ENCODE measurements around the gene PSTPIP2. TPM values are rescaled to one million over a fixed set of nuclear protein-coding genes. Genes with fewer than 3 reads are reported as not detected.

Gene PSTPIP2
- total and polyA plus RNA-seq, 2 of the 13 experiments (the other 11 are each of a cell fraction or from before 2014, with no cell fraction given), result 0.25 to 0.27 TPM

GRCh38 chr18:46104128-46104911 lies 32.3 kb upstream of the PSTPIP2 start, which contains the start of gene HAUS1 (continued):
- TF ChIP-seq ADNP (CRISPR knock-in tag; IDR thresholded peaks at IDR 0.05) (no peak), ZNF790 (CRISPR knock-in tag; IDR thresholded peaks at IDR 0.05; ENCODE audit: borderline replicate concordance) (no peak), MAZ (IDR thresholded peaks at IDR 0.05; ENCODE audit: borderline replicate concordance, low read depth, low read length) (peak; percentile 68; the same call in 1 of the 2 replicates), MAZ (CRISPR knock-in tag; IDR thresholded peaks at IDR 0.05; ENCODE audit: low read depth) (peak; percentile 46; the same call in 1 of the 2 replicates), SP140L (CRISPR knock-in tag; IDR thresholded peaks at IDR 0.05; ENCODE audit: borderline replicate concordance) (no peak), ZSCAN30 (CRISPR knock-in tag; IDR thresholded peaks at IDR 0.05) (0 out of 2 replicates have a peak, but pooled peaks have one; percentile 29), EED (CRISPR knock-in tag; IDR thresholded peaks at IDR 0.05) (0 out of 2 replicates have a peak, but pooled peaks have one; percentile 31), CSRNP1 (CRISPR knock-in tag; IDR thresholded peaks at IDR 0.05) (no peak), KLF12 (CRISPR knock-in tag; IDR thresholded peaks at IDR 0.05; ENCODE audit: borderline replicate concordance) (peak; percentile 81), TFDP2 (CRISPR knock-in tag; IDR thresholded peaks at IDR 0.05) (peak; percentile 85), ZNF768 (CRISPR knock-in tag; IDR thresholded peaks at IDR 0.05) (peak; percentile 23; the same call in 1 of the 2 replicates), ZNF101 (CRISPR knock-in tag; IDR thresholded peaks at IDR 0.05; ENCODE audit: borderline replicate concordance, low read depth) (no peak), CREB1 (IDR thresholded peaks at IDR 0.05) (0 out of 2 replicates have a peak, but pooled peaks have one; percentile 7), CREB1 (CRISPR knock-in tag; IDR thresholded peaks at IDR 0.05) (peak; percentile 67; the same call in 1 of the 2 replicates), ZNF839 (CRISPR knock-in tag; IDR thresholded peaks at IDR 0.05; ENCODE audit: borderline replicate concordance) (0 out of 2 replicates have a peak, but pooled peaks have one; percentile 54), SMAD9 (CRISPR knock-in tag; IDR thresholded peaks at IDR 0.05) (no peak), REXO4 (CRISPR knock-in tag; IDR thresholded peaks at IDR 0.05; ENCODE audit: borderline replicate concordance) (no peak), ELF4 (CRISPR knock-in tag; IDR thresholded peaks at IDR 0.05; ENCODE audit: borderline replicate concordance) (peak; percentile 32; the same call in 1 of the 2 replicates), KAT7 (CRISPR knock-in tag; IDR thresholded peaks at IDR 0.05; ENCODE audit: borderline replicate concordance) (peak; percentile 72; the same call in 1 of the 2 replicates), DMTF1 (CRISPR knock-in tag; IDR thresholded peaks at IDR 0.05) (no peak), PBX2 (CRISPR knock-in tag; IDR thresholded peaks at IDR 0.05) (no peak), PHF21A (CRISPR knock-in tag; IDR thresholded peaks at IDR 0.05) (peak; percentile 34; the same call in 1 of the 2 replicates)

Measured in HepG2 (cell line).